Gastrocnemius medialis (tissue), 4 donors: ENCODE results near the gene MMP21. TPM values are rescaled to one million over a fixed set of nuclear protein-coding genes. Genes with fewer than 3 reads are reported as not detected.

Experiments used
- ATAC-seq, 2 donors: fragments of 150-250 bp; one replicate each; pipeline ENCODE4 v1.9.1; 2016
- DNase-seq, 2 donors: peaks; one replicate each; pipeline ENCODE4 v3.0.0-alpha.2; 2019
- H3K27ac ChIP-seq, 4 donors: fragments of 200-600 bp; sonication (generic); 1 replicate in 1 of 4; 2 replicates in 3 of 4; pipeline ENCODE4 v1.5.1; 2016 to 2018; ENCODE audit warnings: mild to moderate bottlenecking in 2 of 4, moderate library complexity in 1 of 4
- H3K27me3 ChIP-seq, 3 donors: fragments of 200-600 bp; sonication (generic) in 2 of 3; 1 replicate in 1 of 3; 2 replicates in 2 of 3; pipeline versions ENCODE4 v1.5.1 to v1.6.0; 2016 to 2019; ENCODE audit warnings: mild to moderate bottlenecking in 1 of 3, moderate library complexity in 1 of 3
- H3K36me3 ChIP-seq, 2 donors: fragments of 200-600 bp; sonication (generic) in 1 of 2; one replicate each; pipeline ENCODE4 v1.5.1; 2017 to 2018
- H3K4me1 ChIP-seq, 2 donors: fragments of 200-600 bp; sonication (generic) in 1 of 2; one replicate each; pipeline ENCODE4 v1.5.1; 2016 to 2017; ENCODE audit warnings: mild to moderate bottlenecking in 2 of 2
- H3K4me3 ChIP-seq, 4 donors: fragments of 200-600 bp; sonication (generic) in 3 of 4; 1 replicate in 1 of 4; 2 replicates in 3 of 4; pipeline ENCODE4 v1.5.1; 2016 to 2019; ENCODE audit warnings: mild to moderate bottlenecking in 2 of 4
- H3K9me3 ChIP-seq, 3 donors: fragments of 200-600 bp; sonication (generic) in 2 of 3; 1 replicate in 1 of 3; 2 replicates in 2 of 3; pipeline ENCODE4 v1.5.1; 2016 to 2019
- POLR2A ChIP-seq, 2 donors: fragments of 450-650 bp; IDR thresholded peaks; one replicate each; pipeline ENCODE4 v1.6.1; 2017; ENCODE audit warnings: antibody characterized with exemption in 2 of 2, mild to moderate bottlenecking in 2 of 2, moderate library complexity in 2 of 2
- in situ Hi-C, 4 donors: fragments of 200-750 bp; cut with MboI; loops; one replicate each; pipeline versions ENCODE4 v1.15.0 to v1.8.0; 2017; ENCODE audit warnings: low sequenced_read_pairs in 4 of 4
- intact Hi-C: fragments of 100-400 bp; cut with DNase I; formaldehyde crosslinking; loops from one replicate; pipeline ENCODE4 v1.15.1; 2023; ENCODE audit warnings: low total_unique reads
- total RNA-seq, 4 donors: library from RNA; depleted of rRNA; stranded (reverse); fragments of >200 nt; gene quantifications; one replicate each; pipeline versions ENCODE4 v1.1.0 to v1.2.3, GENCODE V29; 2016
- TF ChIP-seq, protein P1 (sequence below), 5 experiments: fragments of 450-650 bp in 3 of 5; fragments of 200-600 bp in 2 of 5; sonication (generic) in 2 of 5; IDR thresholded peaks in 4 of 5; conservative IDR thresholded peaks in 1 of 5; 1 replicate in 4 of 5; 2 replicates in 1 of 5; pipeline ENCODE4 v1.5.1; 2016 to 2019; ENCODE audit warnings: antibody characterized with exemption in 5 of 5, mild to moderate bottlenecking in 3 of 5, moderate library complexity in 3 of 5

The MMP21 gene
- total RNA-seq, 4 donors from 2014 or later = not detected

DNA sequence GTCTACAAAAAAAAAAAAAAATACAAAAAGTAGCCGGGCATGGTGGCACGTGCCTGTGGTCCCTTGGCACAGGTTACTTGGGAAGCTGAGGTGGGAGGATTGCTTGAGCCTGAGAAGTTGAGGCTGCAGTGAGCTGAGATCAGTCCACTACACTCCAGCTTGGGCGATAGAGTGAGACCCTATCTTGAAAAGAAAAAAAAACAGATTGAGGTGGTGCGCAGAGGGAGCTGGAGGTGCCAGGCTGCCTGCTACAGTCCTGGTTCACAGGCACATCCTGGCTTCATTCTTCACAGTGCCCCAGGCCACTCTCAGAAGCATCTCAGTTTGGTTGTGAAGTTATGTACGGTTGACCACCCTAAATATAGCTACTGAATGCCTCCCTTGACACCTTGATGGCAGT lies 4.8 kb downstream of the MMP21 start:
- TF ChIP-seq, protein P1, sequence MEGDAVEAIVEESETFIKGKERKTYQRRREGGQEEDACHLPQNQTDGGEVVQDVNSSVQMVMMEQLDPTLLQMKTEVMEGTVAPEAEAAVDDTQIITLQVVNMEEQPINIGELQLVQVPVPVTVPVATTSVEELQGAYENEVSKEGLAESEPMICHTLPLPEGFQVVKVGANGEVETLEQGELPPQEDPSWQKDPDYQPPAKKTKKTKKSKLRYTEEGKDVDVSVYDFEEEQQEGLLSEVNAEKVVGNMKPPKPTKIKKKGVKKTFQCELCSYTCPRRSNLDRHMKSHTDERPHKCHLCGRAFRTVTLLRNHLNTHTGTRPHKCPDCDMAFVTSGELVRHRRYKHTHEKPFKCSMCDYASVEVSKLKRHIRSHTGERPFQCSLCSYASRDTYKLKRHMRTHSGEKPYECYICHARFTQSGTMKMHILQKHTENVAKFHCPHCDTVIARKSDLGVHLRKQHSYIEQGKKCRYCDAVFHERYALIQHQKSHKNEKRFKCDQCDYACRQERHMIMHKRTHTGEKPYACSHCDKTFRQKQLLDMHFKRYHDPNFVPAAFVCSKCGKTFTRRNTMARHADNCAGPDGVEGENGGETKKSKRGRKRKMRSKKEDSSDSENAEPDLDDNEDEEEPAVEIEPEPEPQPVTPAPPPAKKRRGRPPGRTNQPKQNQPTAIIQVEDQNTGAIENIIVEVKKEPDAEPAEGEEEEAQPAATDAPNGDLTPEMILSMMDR (IDR thresholded peaks at IDR 0.05 in 4 of 5, conservative IDR thresholded peaks at IDR 0.05 in 1 of 5) = no peak
- no peak for TF ChIP-seq POLR2A (IDR thresholded peaks at IDR 0.05)
- in situ Hi-C loops = no loop called here
- no peak overlapping the region for H3K4me3 ChIP-seq
- H3K4me1 ChIP-seq = no peaks in the 10 kb centered on the region
- DNase-seq = no peak
- intact Hi-C loops = no loop called here
- peaks cover 0 to under 1% of the 10 kb centered on the region in 2 donors for H3K36me3 ChIP-seq
- H3K27me3 ChIP-seq = no peaks in the 10 kb centered on the region
- no peaks in the 10 kb centered on the region for H3K9me3 ChIP-seq
- H3K27ac ChIP-seq = no peak overlapping the region
- ATAC-seq = no peak

DNA sequence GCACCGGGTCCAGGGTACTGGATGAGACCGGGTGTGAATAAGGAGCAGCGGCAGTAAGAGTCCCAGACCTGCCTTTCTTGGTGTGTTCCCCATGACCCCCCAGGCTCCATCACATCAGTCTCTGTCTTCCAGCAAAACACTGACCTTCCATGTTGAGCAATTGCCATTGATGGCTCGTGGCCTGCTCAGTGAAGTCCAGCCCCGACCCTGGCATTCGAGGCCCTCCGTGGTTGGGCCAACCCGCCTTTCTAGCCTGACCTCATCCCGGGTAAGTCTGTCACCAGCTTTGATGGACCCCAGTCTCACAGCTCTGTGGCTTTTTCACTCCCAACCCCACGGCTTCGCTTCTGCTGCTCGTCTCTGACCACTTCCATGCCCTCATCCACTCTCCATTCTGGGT lies 6.4 kb downstream of the MMP21 start:
- H3K27me3 ChIP-seq = no peaks in the 10 kb centered on the region
- no peak overlapping the region for H3K27ac ChIP-seq
- DNase-seq = no peak
- no peaks in the 10 kb centered on the region for H3K9me3 ChIP-seq
- no peak for ATAC-seq
- peaks cover 0 to 17% of the 10 kb centered on the region in 2 donors for H3K36me3 ChIP-seq
- H3K4me1 ChIP-seq = no peaks in the 10 kb centered on the region
- H3K4me3 ChIP-seq = no peak overlapping the region
- intact Hi-C loops = no loop called here
- TF ChIP-seq POLR2A (IDR thresholded peaks at IDR 0.05) = no peak
- TF ChIP-seq, protein P1 (IDR thresholded peaks at IDR 0.05 in 4 of 5, conservative IDR thresholded peaks at IDR 0.05 in 1 of 5) = no peak
- in situ Hi-C loops = no loop called here

GRCh38 chr10:125768219-125768855 lies 7.3 kb downstream of the MMP21 start:
- peak overlapping the region in 1 of 4 donors; percentile 2 for H3K27ac ChIP-seq

GRCh38 chr10:125766511-125766910 lies 9.1 kb downstream of the MMP21 start:
- no peak overlapping the region for H3K27ac ChIP-seq
- DNase-seq (no peak), ATAC-seq (no peak)
- H3K36me3 ChIP-seq = peaks cover 3 to 43% of the 10 kb centered on the region in 2 donors
- no peaks in the 10 kb centered on the region for H3K9me3 ChIP-seq
- no peak for TF ChIP-seq POLR2A (IDR thresholded peaks at IDR 0.05)
- TF ChIP-seq, protein P1 (IDR thresholded peaks at IDR 0.05 in 4 of 5, conservative IDR thresholded peaks at IDR 0.05 in 1 of 5) = no peak
- no peaks in the 10 kb centered on the region for H3K27me3 ChIP-seq
- in situ Hi-C loops (no loop called here), intact Hi-C loops (no loop called here)
- no peaks in the 10 kb centered on the region for H3K4me1 ChIP-seq
- no peak overlapping the region for H3K4me3 ChIP-seq

More at GRCh38 chr10:125768219-125768855, 7.3 kb downstream of the MMP21 start:
- peaks cover 3 to 26% of the 10 kb centered on the region in 2 donors for H3K36me3 ChIP-seq
- H3K4me1 ChIP-seq = no peaks in the 10 kb centered on the region
- H3K27me3 ChIP-seq = no peaks in the 10 kb centered on the region
- TF ChIP-seq, protein P1 (IDR thresholded peaks at IDR 0.05 in 4 of 5, conservative IDR thresholded peaks at IDR 0.05 in 1 of 5) = no peak
- TF ChIP-seq POLR2A (IDR thresholded peaks at IDR 0.05) = no peak
- intact Hi-C loops = no loop called here
- no peak overlapping the region for H3K4me3 ChIP-seq
- in situ Hi-C loops = no loop called here
- no peak for DNase-seq
- no peak for ATAC-seq
- no peaks in the 10 kb centered on the region for H3K9me3 ChIP-seq

DNA sequence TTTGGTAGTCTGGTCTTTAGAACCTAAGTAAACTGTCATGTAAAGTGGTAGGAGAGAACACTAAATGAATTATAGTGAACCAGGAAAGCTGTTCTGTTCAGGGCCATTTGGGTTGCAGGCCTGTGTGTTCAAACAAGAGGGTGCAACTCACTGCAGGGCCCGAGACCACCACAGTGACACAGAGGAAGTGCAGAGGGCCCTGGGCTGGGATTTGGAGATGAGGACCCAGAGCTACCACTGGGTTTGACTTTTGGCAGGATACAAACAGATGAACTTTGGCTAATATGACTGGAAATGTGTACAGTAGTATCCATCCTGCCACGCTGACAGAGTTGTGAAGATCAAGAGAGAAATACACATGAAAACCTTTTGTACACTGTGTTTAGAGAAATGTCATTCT lies 9.8 kb downstream of the MMP21 start:
- Histone ChIP-seq H3K27me3 (no peaks in the 10 kb centered on the region), H3K27ac (no peak overlapping the region), H3K4me3 (no peak overlapping the region), H3K4me1 (no peaks in the 10 kb centered on the region), H3K36me3 (peaks cover 3 to 50% of the 10 kb centered on the region in 2 donors), H3K9me3 (no peaks in the 10 kb centered on the region)
- in situ Hi-C loops = no loop called here
- TF ChIP-seq, protein P1 (IDR thresholded peaks at IDR 0.05 in 4 of 5, conservative IDR thresholded peaks at IDR 0.05 in 1 of 5) = no peak
- no peak for TF ChIP-seq POLR2A (IDR thresholded peaks at IDR 0.05)
- DNase-seq = no peak
- intact Hi-C loops = no loop called here
- ATAC-seq = no peak
